Measurements from ENCODE around the gene PPP2R2B.

Gene PPP2R2B

GRCh38 chr5:146878476-146879172 is at the start of gene PPP2R2B:
TSS of gene PPP2R2B (minus strand) at chr5:146878757.
- DNase-seq (ENCODE audit: low read depth) = peak; percentile 43

- no peak for DNase-seq (ENCODE audit: low read depth)
Measured at GRCh38 chr5:146924132-146924531, 45.6 kb upstream of the PPP2R2B start.

- DNase-seq (ENCODE audit: low read depth) = no peak
Measured at GRCh38 chr5:146921225-146921624, 42.7 kb upstream of the PPP2R2B start.

GRCh38 chr5:146920351-146920881 is 41.9 kb upstream of the PPP2R2B start:
- no peak for DNase-seq (ENCODE audit: low read depth)

GRCh38 chr5:146919304-146919703 is 40.7 kb upstream of the PPP2R2B start:
- no peak for DNase-seq (ENCODE audit: low read depth)

GRCh38 chr5:146917931-146918330 is 39.4 kb upstream of the PPP2R2B start:
- DNase-seq (ENCODE audit: low read depth) = no peak

GRCh38 chr5:146912874-146913273 is 34.3 kb upstream of the PPP2R2B start:
- no peak for DNase-seq (ENCODE audit: low read depth)

- DNase-seq (ENCODE audit: low read depth) = no peak
Measured at GRCh38 chr5:146910239-146910638, 31.7 kb upstream of the PPP2R2B start.

- no peak for DNase-seq (ENCODE audit: low read depth)
Measured at GRCh38 chr5:146909255-146910068, 30.9 kb upstream of the PPP2R2B start.

GRCh38 chr5:146906803-146907202 is 28.2 kb upstream of the PPP2R2B start:
- DNase-seq (ENCODE audit: low read depth) = no peak

- DNase-seq (ENCODE audit: low read depth) = no peak
Measured at GRCh38 chr5:146904890-146905289, 26.3 kb upstream of the PPP2R2B start.

- DNase-seq (ENCODE audit: low read depth) = no peak
Measured at GRCh38 chr5:146903789-146904188, 25.2 kb upstream of the PPP2R2B start.

- DNase-seq (ENCODE audit: low read depth) = no peak
Measured at GRCh38 chr5:146902471-146902870, 23.9 kb upstream of the PPP2R2B start.

GRCh38 chr5:146897061-146897460 is 18.5 kb upstream of the PPP2R2B start:
- no peak for DNase-seq (ENCODE audit: low read depth)

GRCh38 chr5:146894753-146895521 is 16.4 kb upstream of the PPP2R2B start:
- DNase-seq (ENCODE audit: low read depth) = no peak

GRCh38 chr5:146893991-146894390 is 15.4 kb upstream of the PPP2R2B start:
- DNase-seq (ENCODE audit: low read depth) = no peak

- DNase-seq (ENCODE audit: low read depth) = no peak
Measured at GRCh38 chr5:146892231-146892630, 13.7 kb upstream of the PPP2R2B start.

GRCh38 chr5:146891511-146891910 is 13.0 kb upstream of the PPP2R2B start:
- no peak for DNase-seq (ENCODE audit: low read depth)

- no peak for DNase-seq (ENCODE audit: low read depth)
Measured at GRCh38 chr5:146890731-146891440, 12.3 kb upstream of the PPP2R2B start.

- DNase-seq (ENCODE audit: low read depth) = no peak
Measured at GRCh38 chr5:146890066-146890465, 11.5 kb upstream of the PPP2R2B start.

GRCh38 chr5:146889169-146889568 is 10.6 kb upstream of the PPP2R2B start:
- DNase-seq (ENCODE audit: low read depth) = no peak

Measured in stimulated activated CD8-positive, alpha-beta memory T cell treated with anti-CD3 and anti-CD28 coated beads, Interleukin-4, amount 100 ng/mL, for 24 hours (primary cell).